Measurements from ENCODE around the gene MPEG1. TPM values are rescaled to one million over a fixed set of nuclear protein-coding genes. Genes with fewer than 3 reads are reported as not detected.

Gene MPEG1
- total RNA-seq, 4 donors from 2014 or later = 3.5 to 51.2 (median 6.0) TPM

DNA sequence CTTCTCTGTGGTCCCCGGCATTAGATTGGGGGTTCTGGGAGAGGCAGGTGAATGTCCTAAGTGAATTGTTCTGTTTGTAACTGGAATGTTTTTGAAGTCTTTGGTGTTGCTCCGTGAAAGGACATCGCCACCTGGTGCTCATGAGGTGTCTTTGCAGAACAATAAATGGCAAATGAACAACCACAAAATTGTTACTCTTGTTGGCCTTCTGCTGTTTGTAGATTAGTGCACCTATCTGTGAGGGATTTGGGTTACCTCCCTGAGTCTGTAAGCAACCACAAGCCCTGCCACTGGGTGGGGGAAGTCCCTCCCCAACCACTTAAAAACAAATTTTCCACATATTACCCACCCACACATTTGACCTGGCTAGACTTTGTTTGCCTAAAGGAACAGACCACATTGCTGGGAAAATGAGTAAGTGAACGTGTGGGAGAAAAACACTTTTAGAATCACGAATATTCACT is 4.7 kb downstream of the MPEG1 start:
- peak in 2 of 3 donors; percentile 58 to 77 for DNase-seq
- Histone ChIP-seq H3K9me3 (no peaks in the 10 kb centered on the region), H3K4me3 (peak overlapping the region in 2 of 4 donors; percentile 9 to 30), H3K27ac (peak overlapping the region in 2 of 4 donors; percentile 12 to 83), H3K36me3 (peaks cover 0 to 19% (median 2%) of the 10 kb centered on the region in 3 donors), H3K4me1 (peaks cover 0 to 12% (median 3%) of the 10 kb centered on the region in 4 donors), H3K27me3 (no peaks in the 10 kb centered on the region)
- TF ChIP-seq POLR2A (IDR thresholded peaks at IDR 0.05) (no peak), CTCF (IDR thresholded peaks at IDR 0.05) (peak; percentile 45 to 83 (median 74))

GRCh38 chr11:59206635-59207034 is 6.1 kb downstream of the MPEG1 start:
- TF ChIP-seq CTCF (IDR thresholded peaks at IDR 0.05) = peak; percentile 18 to 61 (median 56)
- no peak for TF ChIP-seq POLR2A (IDR thresholded peaks at IDR 0.05)
- H3K36me3 ChIP-seq = peaks cover 0 to 19% (median 2%) of the 10 kb centered on the region in 3 donors
- DNase-seq = peak in 1 of 3 donors; percentile 71
- peak overlapping the region in 1 of 4 donors; percentile 83 for H3K27ac ChIP-seq
- peaks cover 0 to 12% (median 3%) of the 10 kb centered on the region in 4 donors for H3K4me1 ChIP-seq
- H3K9me3 ChIP-seq = no peaks in the 10 kb centered on the region
- H3K4me3 ChIP-seq = no peak overlapping the region
- H3K27me3 ChIP-seq = no peaks in the 10 kb centered on the region

- Histone ChIP-seq H3K36me3 (peaks cover 0 to 19% (median 2%) of the 10 kb centered on the region in 3 donors), H3K4me1 (peaks cover 0 to 12% (median 3%) of the 10 kb centered on the region in 4 donors), H3K4me3 (no peak overlapping the region), H3K27me3 (no peaks in the 10 kb centered on the region), H3K27ac (no peak overlapping the region), H3K9me3 (no peaks in the 10 kb centered on the region)
- DNase-seq = no peak
- TF ChIP-seq POLR2A (IDR thresholded peaks at IDR 0.05) (no peak), CTCF (IDR thresholded peaks at IDR 0.05) (no peak)
These were observed 7.1 kb downstream of the MPEG1 start for GRCh38 chr11:59205648-59206047.

- Histone ChIP-seq H3K4me1 (peaks cover 0 to 12% (median 3%) of the 10 kb centered on the region in 4 donors), H3K27ac (no peak overlapping the region), H3K4me3 (no peak overlapping the region), H3K36me3 (peaks cover 0 to 20% (median 2%) of the 10 kb centered on the region in 3 donors), H3K27me3 (no peaks in the 10 kb centered on the region), H3K9me3 (no peaks in the 10 kb centered on the region)
- TF ChIP-seq POLR2A (IDR thresholded peaks at IDR 0.05) (no peak), CTCF (IDR thresholded peaks at IDR 0.05) (no peak)
- DNase-seq = no peak
These were observed 8.0 kb downstream of the MPEG1 start for GRCh38 chr11:59204746-59205145.

GRCh38 chr11:59201353-59201752 is 11.4 kb downstream of the MPEG1 start:
- DNase-seq = no peak
- Histone ChIP-seq H3K9me3 (no peaks in the 10 kb centered on the region), H3K4me1 (no peaks in the 10 kb centered on the region), H3K36me3 (peaks cover 0 to 30% (median 2%) of the 10 kb centered on the region in 3 donors), H3K27me3 (no peaks in the 10 kb centered on the region), H3K27ac (no peak overlapping the region), H3K4me3 (no peak overlapping the region)
- TF ChIP-seq POLR2A (IDR thresholded peaks at IDR 0.05) (no peak), CTCF (IDR thresholded peaks at IDR 0.05) (peak in 4 of 6 experiments; percentile 26 to 29 (median 28))

GRCh38 chr11:59200423-59200746 is 12.3 kb downstream of the MPEG1 start:
- Histone ChIP-seq H3K9me3 (no peaks in the 10 kb centered on the region), H3K36me3 (peaks cover 0 to 30% (median 1%) of the 10 kb centered on the region in 3 donors), H3K4me1 (no peaks in the 10 kb centered on the region), H3K27ac (no peak overlapping the region), H3K27me3 (no peaks in the 10 kb centered on the region), H3K4me3 (no peak overlapping the region)
- TF ChIP-seq POLR2A (IDR thresholded peaks at IDR 0.05) (no peak), CTCF (IDR thresholded peaks at IDR 0.05) (no peak)
- DNase-seq = no peak

Data from Peyer's patch (tissue), 4 donors.